Ascending aorta (tissue), 2 donors: Measurements from ENCODE around the gene CPA1. TPM values are rescaled to one million over a fixed set of nuclear protein-coding genes. Genes with fewer than 3 reads are reported as not detected.

Experiments
- DNase-seq, 2 donors: peaks; one replicate each; pipeline ENCODE4 v3.0.0-alpha.2; 2019; ENCODE audit warnings: low spot score in 2 of 2
- H3K27ac ChIP-seq, 2 donors: fragments of 200-600 bp; sonication (generic); one replicate each; pipeline ENCODE4 v1.5.1; 2016 to 2017; ENCODE audit warnings: mild to moderate bottlenecking in 1 of 2
- H3K27me3 ChIP-seq: fragments of 200-600 bp; sonication (generic); one replicate; pipeline ENCODE4 v1.5.1; 2017
- H3K36me3 ChIP-seq, 2 donors: fragments of 200-600 bp; sonication (generic); one replicate each; pipeline ENCODE4 v1.5.1; 2016
- H3K4me1 ChIP-seq, 2 donors: fragments of 200-600 bp; sonication (generic); one replicate each; pipeline ENCODE4 v1.5.1; 2016 to 2017; ENCODE audit warnings: mild to moderate bottlenecking in 1 of 2
- H3K4me3 ChIP-seq, 2 donors: fragments of 200-600 bp; sonication (generic); one replicate each; pipeline ENCODE4 v1.5.1; 2016 to 2017; ENCODE audit warnings: mild to moderate bottlenecking in 1 of 2
- H3K9me3 ChIP-seq, 2 donors: fragments of 200-600 bp; sonication (generic); one replicate each; pipeline ENCODE4 v1.5.1; 2016
- intact Hi-C: fragments of 100-400 bp; cut with DNase I; formaldehyde crosslinking; loops from one replicate; pipeline ENCODE4 v1.15.1; 2023
- total RNA-seq: library from RNA; depleted of rRNA; stranded (reverse); fragments of >200 nt; gene quantifications from one replicate; pipeline ENCODE4 v1.1.0, GENCODE V29; 2016
- TF ChIP-seq, protein P1 (sequence below), 3 experiments: fragments of 200-600 bp in 2 of 3; fragments of 450-650 bp in 1 of 3; sonication (generic) in 2 of 3; IDR thresholded peaks; one replicate each; pipeline ENCODE4 v1.5.1; 2016 to 2019; ENCODE audit warnings: antibody characterized with exemption in 3 of 3, mild to moderate bottlenecking in 1 of 3, moderate library complexity in 1 of 3

CPA1 gene
- total RNA-seq, 1 donor from 2014 or later = not detected

DNA sequence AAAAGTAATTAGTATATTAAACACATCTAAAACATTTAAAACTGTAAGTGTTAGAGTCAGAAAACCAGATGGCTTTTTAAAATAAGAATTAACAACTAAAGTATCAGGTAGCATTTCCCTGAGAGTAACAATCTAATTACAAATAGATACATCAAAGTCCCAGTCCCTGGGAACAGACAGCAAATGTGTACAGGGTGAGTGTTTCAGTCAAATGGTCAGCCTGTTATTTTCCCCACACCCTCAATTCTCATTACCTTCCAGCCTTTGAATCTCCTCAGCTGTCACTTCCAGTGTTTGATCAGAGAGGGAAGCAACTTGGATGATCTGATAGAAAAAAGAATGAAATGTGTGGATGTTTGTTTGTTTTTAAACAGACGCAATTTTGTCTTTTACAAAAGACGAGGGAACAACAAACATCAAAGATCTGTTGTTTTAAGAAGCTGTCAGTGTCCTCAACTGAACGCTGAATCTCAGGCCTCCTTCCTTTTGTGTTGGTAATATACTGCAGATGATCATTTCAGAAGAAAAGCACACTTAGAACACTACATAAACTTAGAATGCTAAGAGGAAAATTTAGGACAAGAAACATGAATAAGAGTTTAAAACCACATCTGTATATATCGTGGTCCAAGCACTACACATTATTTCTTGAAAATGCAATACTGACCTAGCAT lies 30.7 kb downstream of the CPA1 start:
- Histone ChIP-seq H3K9me3 (no peaks in the 10 kb centered on the region), H3K27me3 (no peaks in the 10 kb centered on the region), H3K27ac (no peak overlapping the region), H3K4me1 (no peaks in the 10 kb centered on the region), H3K4me3 (no peak overlapping the region), H3K36me3 (no peaks in the 10 kb centered on the region)
- TF ChIP-seq, protein P1, sequence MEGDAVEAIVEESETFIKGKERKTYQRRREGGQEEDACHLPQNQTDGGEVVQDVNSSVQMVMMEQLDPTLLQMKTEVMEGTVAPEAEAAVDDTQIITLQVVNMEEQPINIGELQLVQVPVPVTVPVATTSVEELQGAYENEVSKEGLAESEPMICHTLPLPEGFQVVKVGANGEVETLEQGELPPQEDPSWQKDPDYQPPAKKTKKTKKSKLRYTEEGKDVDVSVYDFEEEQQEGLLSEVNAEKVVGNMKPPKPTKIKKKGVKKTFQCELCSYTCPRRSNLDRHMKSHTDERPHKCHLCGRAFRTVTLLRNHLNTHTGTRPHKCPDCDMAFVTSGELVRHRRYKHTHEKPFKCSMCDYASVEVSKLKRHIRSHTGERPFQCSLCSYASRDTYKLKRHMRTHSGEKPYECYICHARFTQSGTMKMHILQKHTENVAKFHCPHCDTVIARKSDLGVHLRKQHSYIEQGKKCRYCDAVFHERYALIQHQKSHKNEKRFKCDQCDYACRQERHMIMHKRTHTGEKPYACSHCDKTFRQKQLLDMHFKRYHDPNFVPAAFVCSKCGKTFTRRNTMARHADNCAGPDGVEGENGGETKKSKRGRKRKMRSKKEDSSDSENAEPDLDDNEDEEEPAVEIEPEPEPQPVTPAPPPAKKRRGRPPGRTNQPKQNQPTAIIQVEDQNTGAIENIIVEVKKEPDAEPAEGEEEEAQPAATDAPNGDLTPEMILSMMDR (IDR thresholded peaks at IDR 0.05) = no peak
- intact Hi-C loops = no loop called here
- no peak for DNase-seq

DNA sequence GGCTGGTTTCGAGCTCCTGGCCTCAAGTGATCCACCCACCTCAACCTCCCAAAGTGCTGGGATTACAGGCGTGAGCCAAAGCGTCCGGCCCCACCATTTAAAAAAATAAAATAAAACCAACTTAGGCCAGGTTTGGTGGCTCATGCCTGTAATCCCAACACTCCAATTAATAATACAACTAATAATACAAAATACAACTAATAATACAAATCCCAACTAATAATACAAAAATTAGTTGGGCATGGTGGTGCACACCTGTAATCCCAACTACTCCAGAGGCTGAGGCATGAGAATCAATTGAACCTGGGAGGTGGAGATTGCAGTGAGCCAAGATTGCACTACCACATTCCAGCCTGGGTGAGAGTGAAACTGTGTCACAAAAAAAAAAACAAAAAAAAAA lies 32.9 kb downstream of the CPA1 start:
- Histone ChIP-seq H3K27me3 (no peaks in the 10 kb centered on the region), H3K4me3 (no peak overlapping the region), H3K27ac (no peak overlapping the region), H3K4me1 (no peaks in the 10 kb centered on the region), H3K9me3 (no peaks in the 10 kb centered on the region), H3K36me3 (no peaks in the 10 kb centered on the region)
- no peak for DNase-seq
- TF ChIP-seq, protein P1 (IDR thresholded peaks at IDR 0.05) = no peak
- intact Hi-C loops = no loop called here

DNA sequence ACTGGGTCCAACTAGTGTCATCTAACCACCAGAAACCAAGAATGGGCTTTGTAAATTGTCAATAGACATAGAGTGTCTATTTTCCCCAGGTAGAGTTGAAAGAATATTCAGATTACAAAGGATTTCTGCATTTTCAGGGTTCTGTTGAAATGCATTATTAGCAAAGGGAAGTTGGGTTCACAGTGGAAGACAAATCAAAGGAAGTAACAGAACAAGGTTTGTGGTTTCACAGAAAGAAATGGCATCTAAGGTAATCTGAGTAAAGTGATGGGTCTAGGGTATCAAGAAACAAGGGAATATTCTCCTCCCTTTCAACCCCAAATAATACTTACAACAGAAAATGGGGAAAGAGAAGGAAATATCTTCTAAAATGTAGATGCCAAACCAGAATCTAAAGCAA lies 34.7 kb downstream of the CPA1 start:
- intact Hi-C loops = no loop called here
- no peak for DNase-seq
- TF ChIP-seq, protein P1 (IDR thresholded peaks at IDR 0.05) = no peak
- Histone ChIP-seq H3K4me3 (no peak overlapping the region), H3K27me3 (no peaks in the 10 kb centered on the region), H3K4me1 (no peaks in the 10 kb centered on the region), H3K9me3 (no peaks in the 10 kb centered on the region), H3K27ac (no peak overlapping the region), H3K36me3 (no peaks in the 10 kb centered on the region)

DNA sequence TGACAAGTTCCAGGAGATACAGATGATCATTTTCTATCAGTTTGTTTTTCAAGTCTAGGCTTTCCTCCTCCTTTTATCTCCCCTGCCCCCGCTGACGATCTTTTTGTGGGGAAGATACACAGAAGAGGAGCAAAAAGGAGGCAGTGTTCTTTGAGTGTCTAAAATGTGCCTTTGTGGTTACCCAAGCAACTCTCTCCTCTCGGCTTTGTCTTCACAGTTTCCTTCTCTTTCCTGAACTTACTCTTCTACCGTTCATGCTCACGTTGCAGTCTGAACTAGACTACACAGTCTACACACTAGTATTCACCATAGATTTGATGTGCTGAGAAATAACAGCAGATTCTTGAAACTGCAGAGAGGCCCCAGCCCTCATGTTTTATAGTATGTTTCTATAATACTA lies 36.9 kb downstream of the CPA1 start:
- DNase-seq = no peak
- no peaks in the 10 kb centered on the region for H3K27me3 ChIP-seq
- TF ChIP-seq, protein P1 (IDR thresholded peaks at IDR 0.05) = no peak
- H3K4me1 ChIP-seq = no peaks in the 10 kb centered on the region
- no peaks in the 10 kb centered on the region for H3K9me3 ChIP-seq
- no peak overlapping the region for H3K4me3 ChIP-seq
- no peak overlapping the region for H3K27ac ChIP-seq
- no peaks in the 10 kb centered on the region for H3K36me3 ChIP-seq
- intact Hi-C loops = no loop called here

DNA sequence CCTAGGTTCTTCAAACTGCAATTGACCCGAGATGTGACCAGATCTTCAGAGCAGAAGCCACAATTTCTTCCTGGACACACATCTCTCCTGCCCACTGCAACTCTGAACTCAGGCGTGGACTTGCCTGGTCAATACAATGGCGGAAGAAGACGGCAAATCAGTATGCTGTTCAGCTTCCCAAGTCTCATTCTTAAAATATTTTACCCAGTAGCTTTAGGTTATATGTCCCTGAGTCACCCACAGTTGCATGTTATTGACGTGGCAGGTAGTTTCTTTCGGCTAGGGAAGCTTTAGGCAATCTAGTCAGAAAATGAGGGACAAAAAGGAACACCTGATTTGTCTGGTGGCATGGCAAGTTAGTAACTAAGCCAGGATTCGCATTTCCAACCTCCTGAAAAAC lies 38.0 kb downstream of the CPA1 start:
- H3K27ac ChIP-seq = no peak overlapping the region
- no peak overlapping the region for H3K4me3 ChIP-seq
- no peak for DNase-seq
- intact Hi-C loops = no loop called here
- no peaks in the 10 kb centered on the region for H3K27me3 ChIP-seq
- no peaks in the 10 kb centered on the region for H3K9me3 ChIP-seq
- H3K36me3 ChIP-seq = no peaks in the 10 kb centered on the region
- H3K4me1 ChIP-seq = no peaks in the 10 kb centered on the region
- TF ChIP-seq, protein P1 (IDR thresholded peaks at IDR 0.05) = no peak

DNA sequence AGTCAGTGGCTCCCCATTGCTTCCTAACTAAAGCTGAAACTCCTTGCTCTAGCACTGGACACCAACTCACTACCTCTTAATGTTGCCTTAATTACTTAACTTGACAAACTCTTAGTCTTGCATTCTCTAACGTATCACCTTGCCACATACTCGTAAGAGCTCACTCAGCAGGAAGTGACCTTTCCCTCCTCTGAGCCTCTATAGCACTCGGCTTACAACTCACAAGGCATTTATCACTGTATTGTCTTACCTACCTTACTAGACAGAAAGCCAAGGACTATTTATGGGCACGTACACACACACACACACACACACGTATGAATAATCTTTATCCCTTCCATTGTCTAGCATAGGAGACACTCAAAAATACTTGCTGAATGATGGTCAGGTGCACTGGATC lies 39.4 kb downstream of the CPA1 start:
- no peaks in the 10 kb centered on the region for H3K27me3 ChIP-seq
- TF ChIP-seq, protein P1 (IDR thresholded peaks at IDR 0.05) = no peak
- no peaks in the 10 kb centered on the region for H3K4me1 ChIP-seq
- H3K4me3 ChIP-seq = no peak overlapping the region
- no peaks in the 10 kb centered on the region for H3K36me3 ChIP-seq
- intact Hi-C loops = no loop called here
- H3K27ac ChIP-seq = no peak overlapping the region
- no peak for DNase-seq
- no peaks in the 10 kb centered on the region for H3K9me3 ChIP-seq
